ENCODE data around the gene ACOT12. TPM values are rescaled to one million over a fixed set of nuclear protein-coding genes. Genes with fewer than 3 reads are reported as not detected.

ACOT12 gene
- total and polyA plus RNA-seq, 2 experiments from 2014 or later: not detected

GRCh38 chr5:81315336-81315735, 78.6 kb downstream of the ACOT12 start:
- Histone ChIP-seq H3K4me1 (ENCODE audit: low read depth) (no peaks in the 10 kb centered on the region), H3K27me3 (no peaks in the 10 kb centered on the region), H3K9me3 (ENCODE audit: low read depth) (no peaks in the 10 kb centered on the region), H3K36me3 (peaks cover 25% of the 10 kb centered on the region), H3K4me3 (no peak overlapping the region), H3K27ac (no peak overlapping the region)
- DNase-seq (ENCODE audit: low read depth in 1 of 2, low spot score in 1 of 2): peak in 1 of 2 donors; percentile 46
- TF ChIP-seq CTCF (IDR thresholded peaks at IDR 0.05; ENCODE audit: low read depth, low read length): no peak

- DNase-seq (ENCODE audit: low read depth in 1 of 2, low spot score in 1 of 2): no peak
- no peak overlapping the region for H3K4me3 ChIP-seq
- peaks cover 25% of the 10 kb centered on the region for H3K36me3 ChIP-seq
- no peak for TF ChIP-seq CTCF (IDR thresholded peaks at IDR 0.05; ENCODE audit: low read depth, low read length)
- no peaks in the 10 kb centered on the region for H3K4me1 ChIP-seq (ENCODE audit: low read depth)
- H3K27me3 ChIP-seq: no peaks in the 10 kb centered on the region
- no peak overlapping the region for H3K27ac ChIP-seq
- no peaks in the 10 kb centered on the region for H3K9me3 ChIP-seq (ENCODE audit: low read depth)
Observed at GRCh38 chr5:81314581-81314980, 79.4 kb downstream of the ACOT12 start.

GRCh38 chr5:81313686-81314085, 80.2 kb downstream of the ACOT12 start:
- DNase-seq (ENCODE audit: low read depth in 1 of 2, low spot score in 1 of 2): no peak
- Histone ChIP-seq H3K27me3 (no peaks in the 10 kb centered on the region), H3K27ac (no peak overlapping the region), H3K4me1 (ENCODE audit: low read depth) (no peaks in the 10 kb centered on the region), H3K4me3 (no peak overlapping the region), H3K36me3 (peaks cover 27% of the 10 kb centered on the region), H3K9me3 (ENCODE audit: low read depth) (no peaks in the 10 kb centered on the region)
- TF ChIP-seq CTCF (IDR thresholded peaks at IDR 0.05; ENCODE audit: low read depth, low read length): no peak

GRCh38 chr5:81313278-81313677, 80.7 kb downstream of the ACOT12 start:
- TF ChIP-seq CTCF (IDR thresholded peaks at IDR 0.05; ENCODE audit: low read depth, low read length): no peak
- Histone ChIP-seq H3K4me3 (no peak overlapping the region), H3K4me1 (ENCODE audit: low read depth) (no peaks in the 10 kb centered on the region), H3K27me3 (no peaks in the 10 kb centered on the region), H3K9me3 (ENCODE audit: low read depth) (no peaks in the 10 kb centered on the region), H3K36me3 (peaks cover 27% of the 10 kb centered on the region), H3K27ac (no peak overlapping the region)
- no peak for DNase-seq (ENCODE audit: low read depth in 1 of 2, low spot score in 1 of 2)

GRCh38 chr5:81310402-81311063, 83.4 kb downstream of the ACOT12 start:
- no peak overlapping the region for H3K27ac ChIP-seq
- no peaks in the 10 kb centered on the region for H3K4me1 ChIP-seq (ENCODE audit: low read depth)
- no peaks in the 10 kb centered on the region for H3K27me3 ChIP-seq
- no peak for TF ChIP-seq CTCF (IDR thresholded peaks at IDR 0.05; ENCODE audit: low read depth, low read length)
- no peak overlapping the region for H3K4me3 ChIP-seq
- DNase-seq (ENCODE audit: low read depth in 1 of 2, low spot score in 1 of 2): no peak
- peaks cover 27% of the 10 kb centered on the region for H3K36me3 ChIP-seq
- H3K9me3 ChIP-seq (ENCODE audit: low read depth): no peaks in the 10 kb centered on the region

All from cardiac muscle cell (in vitro differentiated cells and primary cell).